Stimulated activated memory B cell treated with anti-CD40 and anti-IgM and Interleukin-4, amounts not matched to agents 10 μg/mL and 1 μg/mL and 100 μg/mL, for 72 hours (primary cell): ENCODE results near the gene CLDN20.
"Not testable (repeated sequence)": the region's sequence is repeated elsewhere in the genome, so short reads cannot be mapped to it uniquely, and the experiment has no call there.

Experiments
- ATAC-seq: fragments of 150-1000 bp; cut with Tn5 transposase; 2 replicates; pipeline ENCODE4 v1.10.0; 2021
- H3K27ac Mint-ChIP-seq: one replicate; pipeline ENCODE4 v1.8.0; 2022; ENCODE audit warnings: mild to moderate bottlenecking, mixed read lengths
- H3K27me3 Mint-ChIP-seq: one replicate; pipeline ENCODE4 v1.8.0; 2022; ENCODE audit warnings: mixed read lengths
- H3K36me3 Mint-ChIP-seq: one replicate; pipeline ENCODE4 v1.8.0; 2022; ENCODE audit warnings: mixed read lengths
- H3K4me1 Mint-ChIP-seq: one replicate; pipeline ENCODE4 v1.8.0; 2022; ENCODE audit warnings: mixed read lengths
- H3K4me3 Mint-ChIP-seq: one replicate; pipeline ENCODE4 v1.8.0; 2022; ENCODE audit warnings: mild to moderate bottlenecking, moderate library complexity, mixed read lengths
- H3K9me3 Mint-ChIP-seq: one replicate; pipeline ENCODE4 v1.8.0; 2022; ENCODE audit warnings: mixed read lengths

The CLDN20 gene

GRCh38 chr6:155256122-155256795 lies 7.6 kb upstream of the CLDN20 start:
- H3K4me3 Mint-ChIP-seq = no peak overlapping the region
- peaks cover 6% of the 10 kb centered on the region for H3K4me1 Mint-ChIP-seq
- H3K36me3 Mint-ChIP-seq = peaks cover 41% of the 10 kb centered on the region
- H3K27ac Mint-ChIP-seq = no peak overlapping the region
- H3K9me3 Mint-ChIP-seq = no peaks in the 10 kb centered on the region
- H3K27me3 Mint-ChIP-seq = no peaks in the 10 kb centered on the region
- no peak for ATAC-seq

- no peak for ATAC-seq
- Mint-ChIP-seq H3K9me3 (no peaks in the 10 kb centered on the region), H3K27ac (no peak overlapping the region), H3K4me1 (peaks cover 20% of the 10 kb centered on the region), H3K36me3 (peaks cover 38% of the 10 kb centered on the region), H3K27me3 (no peaks in the 10 kb centered on the region), H3K4me3 (no peak overlapping the region)
Measured at GRCh38 chr6:155257796-155258195, 6.0 kb upstream of the CLDN20 start.

GRCh38 chr6:155259204-155259603 lies 4.6 kb upstream of the CLDN20 start:
- no peak overlapping the region for H3K27ac Mint-ChIP-seq
- no peak overlapping the region for H3K4me3 Mint-ChIP-seq
- no peak for ATAC-seq
- peaks cover 23% of the 10 kb centered on the region for H3K4me1 Mint-ChIP-seq
- no peaks in the 10 kb centered on the region for H3K9me3 Mint-ChIP-seq
- peaks cover 39% of the 10 kb centered on the region for H3K36me3 Mint-ChIP-seq
- no peaks in the 10 kb centered on the region for H3K27me3 Mint-ChIP-seq

- peaks cover 39% of the 10 kb centered on the region for H3K36me3 Mint-ChIP-seq
- no peaks in the 10 kb centered on the region for H3K9me3 Mint-ChIP-seq
- no peak for ATAC-seq
- H3K4me1 Mint-ChIP-seq = peaks cover 23% of the 10 kb centered on the region
- H3K4me3 Mint-ChIP-seq = no peak overlapping the region
- H3K27ac Mint-ChIP-seq = no peak overlapping the region
- H3K27me3 Mint-ChIP-seq = no peaks in the 10 kb centered on the region
Measured at GRCh38 chr6:155259897-155260296, 3.9 kb upstream of the CLDN20 start.

- Mint-ChIP-seq H3K27ac (peak overlapping the region; percentile 45), H3K9me3 (no peaks in the 10 kb centered on the region), H3K4me1 (peaks cover 23% of the 10 kb centered on the region), H3K27me3 (no peaks in the 10 kb centered on the region), H3K36me3 (peaks cover 39% of the 10 kb centered on the region), H3K4me3 (no peak overlapping the region)
- ATAC-seq = no peak
Measured at GRCh38 chr6:155260686-155261085, 3.1 kb upstream of the CLDN20 start.

GRCh38 chr6:155261111-155261900 lies 2.5 kb upstream of the CLDN20 start:
- H3K4me1 Mint-ChIP-seq = peaks cover 23% of the 10 kb centered on the region
- no peaks in the 10 kb centered on the region for H3K9me3 Mint-ChIP-seq
- H3K27me3 Mint-ChIP-seq = no peaks in the 10 kb centered on the region
- peaks cover 42% of the 10 kb centered on the region for H3K36me3 Mint-ChIP-seq
- no peak overlapping the region for H3K4me3 Mint-ChIP-seq
- ATAC-seq = no peak
- H3K27ac Mint-ChIP-seq = peak overlapping the region; percentile 75

- H3K27me3 Mint-ChIP-seq = no peaks in the 10 kb centered on the region
- H3K27ac Mint-ChIP-seq = peak overlapping the region; percentile 75
- H3K36me3 Mint-ChIP-seq = peaks cover 37% of the 10 kb centered on the region
- no peak overlapping the region for H3K4me3 Mint-ChIP-seq
- H3K9me3 Mint-ChIP-seq = no peaks in the 10 kb centered on the region
- peaks cover 23% of the 10 kb centered on the region for H3K4me1 Mint-ChIP-seq
- ATAC-seq = no peak
Measured at GRCh38 chr6:155262655-155263054, 1.2 kb upstream of the CLDN20 start.

GRCh38 chr6:155264693-155265320 lies 994 bp downstream of the CLDN20 start:
- no peak overlapping the region for H3K27ac Mint-ChIP-seq
- H3K4me1 Mint-ChIP-seq = peaks cover 30% of the 10 kb centered on the region
- no peaks in the 10 kb centered on the region for H3K27me3 Mint-ChIP-seq
- no peaks in the 10 kb centered on the region for H3K9me3 Mint-ChIP-seq
- no peak for ATAC-seq
- H3K36me3 Mint-ChIP-seq = peaks cover 41% of the 10 kb centered on the region
- H3K4me3 Mint-ChIP-seq = no peak overlapping the region

- ATAC-seq = no peak
- no peak overlapping the region for H3K27ac Mint-ChIP-seq
- H3K4me3 Mint-ChIP-seq = no peak overlapping the region
- no peaks in the 10 kb centered on the region for H3K27me3 Mint-ChIP-seq
- peaks cover 27% of the 10 kb centered on the region for H3K4me1 Mint-ChIP-seq
- peaks cover 42% of the 10 kb centered on the region for H3K36me3 Mint-ChIP-seq
- H3K9me3 Mint-ChIP-seq = no peaks in the 10 kb centered on the region
Measured at GRCh38 chr6:155265843-155266535, 2.2 kb downstream of the CLDN20 start.

GRCh38 chr6:155267411-155267810 lies 3.6 kb downstream of the CLDN20 start:
- Mint-ChIP-seq H3K4me3 (no peak overlapping the region), H3K27ac (no peak overlapping the region), H3K4me1 (peaks cover 15% of the 10 kb centered on the region), H3K36me3 (peaks cover 39% of the 10 kb centered on the region), H3K27me3 (no peaks in the 10 kb centered on the region), H3K9me3 (no peaks in the 10 kb centered on the region)
- no peak for ATAC-seq

GRCh38 chr6:155268088-155268867 lies 4.5 kb downstream of the CLDN20 start:
- H3K27me3 Mint-ChIP-seq, H3K9me3 Mint-ChIP-seq, H3K4me1 Mint-ChIP-seq, ATAC-seq, H3K27ac Mint-ChIP-seq, H3K4me3 Mint-ChIP-seq: not testable (repeated sequence)
- peaks cover 45% of the 10 kb centered on the region for H3K36me3 Mint-ChIP-seq

- H3K9me3 Mint-ChIP-seq = no peaks in the 10 kb centered on the region
- ATAC-seq = no peak
- no peak overlapping the region for H3K27ac Mint-ChIP-seq
- H3K36me3 Mint-ChIP-seq = peaks cover 39% of the 10 kb centered on the region
- H3K4me1 Mint-ChIP-seq = peaks cover 7% of the 10 kb centered on the region
- no peaks in the 10 kb centered on the region for H3K27me3 Mint-ChIP-seq
- no peak overlapping the region for H3K4me3 Mint-ChIP-seq
Measured at GRCh38 chr6:155269765-155270164, 6.0 kb downstream of the CLDN20 start.

GRCh38 chr6:155270561-155271091 lies 6.8 kb downstream of the CLDN20 start:
- no peak for ATAC-seq
- Mint-ChIP-seq H3K27me3 (no peaks in the 10 kb centered on the region), H3K9me3 (no peaks in the 10 kb centered on the region), H3K36me3 (peaks cover 38% of the 10 kb centered on the region), H3K4me3 (no peak overlapping the region), H3K4me1 (peaks cover 7% of the 10 kb centered on the region), H3K27ac (no peak overlapping the region)

- no peaks in the 10 kb centered on the region for H3K27me3 Mint-ChIP-seq
- no peak for ATAC-seq
- no peak overlapping the region for H3K4me3 Mint-ChIP-seq
- no peak overlapping the region for H3K27ac Mint-ChIP-seq
- H3K4me1 Mint-ChIP-seq = peaks cover 7% of the 10 kb centered on the region
- peaks cover 38% of the 10 kb centered on the region for H3K36me3 Mint-ChIP-seq
- H3K9me3 Mint-ChIP-seq = no peaks in the 10 kb centered on the region
Measured at GRCh38 chr6:155271145-155271544, 7.3 kb downstream of the CLDN20 start.
